Glutamatergic neuron (in vitro differentiated cells): ENCODE results near the gene SIM1. TPM values are rescaled to one million over a fixed set of nuclear protein-coding genes. Genes with fewer than 3 reads are reported as not detected.

Experiments used
- DNase-seq: peaks from one replicate; pipeline ENCODE4 v3.0.0; 2022
- H3K27ac Mint-ChIP-seq: one replicate; pipeline ENCODE4 v1.8.0; 2020; ENCODE audit warnings: mild to moderate bottlenecking, mixed read lengths, inconsistent platforms; ENCODE audit not compliant: unreplicated experiment
- H3K27me3 Mint-ChIP-seq: one replicate; pipeline ENCODE4 v1.8.0; 2020; ENCODE audit warnings: mild to moderate bottlenecking, moderate library complexity, mixed read lengths, inconsistent platforms; ENCODE audit not compliant: unreplicated experiment
- H3K36me3 Mint-ChIP-seq: one replicate; pipeline ENCODE4 v1.8.0; 2020; ENCODE audit warnings: mild to moderate bottlenecking, mixed read lengths, inconsistent platforms; ENCODE audit not compliant: unreplicated experiment
- H3K4me1 Mint-ChIP-seq: one replicate; pipeline ENCODE4 v1.8.0; 2020; ENCODE audit warnings: mild to moderate bottlenecking, low read depth, mixed read lengths, inconsistent platforms; ENCODE audit not compliant: unreplicated experiment
- H3K4me3 Mint-ChIP-seq: one replicate; pipeline ENCODE4 v1.8.0; 2020; ENCODE audit warnings: mild to moderate bottlenecking, mixed read lengths, inconsistent platforms; ENCODE audit not compliant: unreplicated experiment
- H3K9me3 Mint-ChIP-seq: one replicate; pipeline ENCODE4 v1.8.0; 2020; ENCODE audit warnings: mild to moderate bottlenecking, moderate library complexity, mixed read lengths, inconsistent platforms; ENCODE audit not compliant: unreplicated experiment
- total RNA-seq: library from RNA; stranded (reverse); fragmentation: NEBNext Ultra II Directional; extraction: Animal tissue kit (Norgen Biotek cat#: 25700); gene quantifications from one replicate; pipeline ENCODE4 v1.2.1, GENCODE V29; 2021; ENCODE audit not compliant: unreplicated experiment
- TF ChIP-seq, protein P1 (sequence below): fragments of 200-600 bp; sonication (generic); IDR thresholded peaks from one replicate; pipeline ENCODE4 v1.5.0; 2021; ENCODE audit not compliant: partially characterized antibody, unreplicated experiment

The SIM1 gene
- total RNA-seq, 1 donor from 2014 or later: 49.8 TPM

GRCh38 chr6:100440935-100441334 is 23.8 kb downstream of the SIM1 start:
- peaks cover 4% of the 10 kb centered on the region for H3K9me3 Mint-ChIP-seq
- no peak for DNase-seq
- H3K27me3 Mint-ChIP-seq: no peaks in the 10 kb centered on the region
- H3K36me3 Mint-ChIP-seq: no peaks in the 10 kb centered on the region
- H3K4me1 Mint-ChIP-seq: peaks cover 38% of the 10 kb centered on the region
- TF ChIP-seq, protein P1, sequence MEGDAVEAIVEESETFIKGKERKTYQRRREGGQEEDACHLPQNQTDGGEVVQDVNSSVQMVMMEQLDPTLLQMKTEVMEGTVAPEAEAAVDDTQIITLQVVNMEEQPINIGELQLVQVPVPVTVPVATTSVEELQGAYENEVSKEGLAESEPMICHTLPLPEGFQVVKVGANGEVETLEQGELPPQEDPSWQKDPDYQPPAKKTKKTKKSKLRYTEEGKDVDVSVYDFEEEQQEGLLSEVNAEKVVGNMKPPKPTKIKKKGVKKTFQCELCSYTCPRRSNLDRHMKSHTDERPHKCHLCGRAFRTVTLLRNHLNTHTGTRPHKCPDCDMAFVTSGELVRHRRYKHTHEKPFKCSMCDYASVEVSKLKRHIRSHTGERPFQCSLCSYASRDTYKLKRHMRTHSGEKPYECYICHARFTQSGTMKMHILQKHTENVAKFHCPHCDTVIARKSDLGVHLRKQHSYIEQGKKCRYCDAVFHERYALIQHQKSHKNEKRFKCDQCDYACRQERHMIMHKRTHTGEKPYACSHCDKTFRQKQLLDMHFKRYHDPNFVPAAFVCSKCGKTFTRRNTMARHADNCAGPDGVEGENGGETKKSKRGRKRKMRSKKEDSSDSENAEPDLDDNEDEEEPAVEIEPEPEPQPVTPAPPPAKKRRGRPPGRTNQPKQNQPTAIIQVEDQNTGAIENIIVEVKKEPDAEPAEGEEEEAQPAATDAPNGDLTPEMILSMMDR: no peak
- peak overlapping the region; percentile 27 for H3K4me3 Mint-ChIP-seq
- H3K27ac Mint-ChIP-seq: peak overlapping the region; percentile 77

- peaks cover 10% of the 10 kb centered on the region for H3K36me3 Mint-ChIP-seq
- H3K27ac Mint-ChIP-seq: peak overlapping the region; percentile 68
- peaks cover 5% of the 10 kb centered on the region for H3K9me3 Mint-ChIP-seq
- no peak overlapping the region for H3K4me3 Mint-ChIP-seq
- H3K27me3 Mint-ChIP-seq: no peaks in the 10 kb centered on the region
- DNase-seq: no peak
- peaks cover 23% of the 10 kb centered on the region for H3K4me1 Mint-ChIP-seq
- TF ChIP-seq, protein P1: no peak
Measured at GRCh38 chr6:100435299-100435698, 29.4 kb downstream of the SIM1 start.

DNA sequence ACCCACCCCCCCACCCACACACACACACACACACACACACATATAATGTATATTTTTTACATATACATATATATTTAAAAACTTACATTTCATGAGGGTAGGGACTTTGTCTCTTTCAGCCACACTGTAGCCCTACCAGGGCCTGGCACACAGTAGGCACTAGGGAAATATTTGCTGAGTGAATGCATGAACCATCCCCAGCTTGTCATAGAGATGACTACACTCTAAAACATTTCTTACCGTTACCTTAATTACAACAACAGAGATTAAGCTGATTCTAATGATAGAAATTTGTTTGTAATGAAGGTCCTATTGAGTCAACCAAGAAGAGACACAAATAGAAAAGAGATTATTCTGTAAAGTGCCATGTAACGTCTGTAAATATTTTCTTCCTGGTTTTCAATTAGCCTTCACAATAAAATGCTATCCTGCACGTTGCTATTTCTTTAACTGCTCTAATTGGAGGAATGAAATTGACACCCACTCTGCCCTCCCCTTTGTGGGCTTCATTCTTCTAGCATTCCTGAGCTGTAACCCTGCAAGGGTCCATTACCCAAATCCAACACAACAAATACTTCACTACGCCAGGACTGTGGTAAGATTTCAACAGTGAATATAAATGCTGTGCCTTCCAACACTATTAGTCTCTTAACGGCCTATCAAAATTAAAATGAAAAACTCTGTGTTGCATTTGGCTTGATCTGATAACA is 30.8 kb downstream of the SIM1 start:
- no peak for DNase-seq
- peak overlapping the region; percentile 23 for H3K27ac Mint-ChIP-seq
- peaks cover 5% of the 10 kb centered on the region for H3K9me3 Mint-ChIP-seq
- H3K36me3 Mint-ChIP-seq: peaks cover 10% of the 10 kb centered on the region
- no peaks in the 10 kb centered on the region for H3K27me3 Mint-ChIP-seq
- peaks cover 22% of the 10 kb centered on the region for H3K4me1 Mint-ChIP-seq
- TF ChIP-seq, protein P1: no peak
- H3K4me3 Mint-ChIP-seq: no peak overlapping the region

DNA sequence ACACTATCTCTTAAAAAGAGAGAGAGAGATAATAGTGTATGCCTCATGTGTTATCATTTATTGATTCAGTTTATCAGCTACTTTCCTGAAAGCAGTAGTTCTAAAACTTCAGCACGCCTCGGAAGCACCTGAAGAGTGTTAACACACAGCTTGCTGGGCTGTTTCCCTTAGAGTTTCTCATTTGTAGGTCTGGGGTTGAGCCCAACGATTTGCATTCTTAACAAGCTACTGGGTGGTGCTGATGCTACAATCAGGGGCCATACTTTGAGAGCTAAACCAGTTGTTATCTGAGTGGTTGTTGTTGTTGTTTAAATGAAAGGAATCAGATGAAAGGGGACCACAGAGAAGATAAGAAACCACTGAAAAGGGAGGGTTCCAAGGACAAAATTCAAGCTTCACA is 32.6 kb downstream of the SIM1 start:
- Mint-ChIP-seq H3K27ac (peak overlapping the region; percentile 24), H3K36me3 (peaks cover 10% of the 10 kb centered on the region), H3K9me3 (peaks cover 5% of the 10 kb centered on the region), H3K27me3 (no peaks in the 10 kb centered on the region), H3K4me1 (peaks cover 24% of the 10 kb centered on the region), H3K4me3 (no peak overlapping the region)
- no peak for DNase-seq
- TF ChIP-seq, protein P1: no peak

GRCh38 chr6:100430962-100431361 is 33.8 kb downstream of the SIM1 start:
- Mint-ChIP-seq H3K27me3 (no peaks in the 10 kb centered on the region), H3K9me3 (peaks cover 5% of the 10 kb centered on the region), H3K36me3 (peaks cover 10% of the 10 kb centered on the region), H3K4me1 (peaks cover 23% of the 10 kb centered on the region), H3K27ac (no peak overlapping the region), H3K4me3 (no peak overlapping the region)
- TF ChIP-seq, protein P1: no peak
- no peak for DNase-seq
